Vagina (tissue), 2 donors: Measurements from ENCODE around the gene RPGR. TPM values are rescaled to one million over a fixed set of nuclear protein-coding genes. Genes with fewer than 3 reads are reported as not detected.

Experiments used
- DNase-seq, 2 donors: peaks; one replicate each; pipeline ENCODE4 v3.0.0-alpha.2; 2017; ENCODE audit errors: extremely low spot score in 2 of 2
- H3K27ac ChIP-seq: fragments of 200-600 bp; sonication (generic); one replicate; pipeline ENCODE4 v1.5.1; 2019
- H3K27me3 ChIP-seq: fragments of 200-600 bp; sonication (generic); one replicate; pipeline ENCODE4 v1.5.1; 2019
- H3K36me3 ChIP-seq, 2 donors: fragments of 200-600 bp; sonication (generic); one replicate each; pipeline ENCODE4 v1.5.1; 2017 to 2019
- H3K4me1 ChIP-seq: fragments of 200-600 bp; sonication (generic); one replicate; pipeline ENCODE4 v1.5.1; 2019
- H3K4me3 ChIP-seq, 2 donors: fragments of 200-600 bp; sonication (generic); 1 replicate in 1 of 2; 2 replicates in 1 of 2; pipeline ENCODE4 v1.5.1; 2016 to 2019
- H3K9me3 ChIP-seq: fragments of 200-600 bp; sonication (generic); one replicate; pipeline ENCODE4 v1.5.1; 2019
- CTCF ChIP-seq, 3 experiments: fragments of 450-650 bp in 2 of 3; fragments of 200-600 bp in 1 of 3; sonication (generic) in 1 of 3; IDR thresholded peaks; one replicate each; pipeline ENCODE4 v1.5.1; 2017 to 2019; ENCODE audit warnings: antibody characterized with exemption in 3 of 3, mild to moderate bottlenecking in 2 of 3, moderate library complexity in 2 of 3
- POLR2A ChIP-seq, 2 donors: fragments of 450-650 bp; IDR thresholded peaks; one replicate each; pipeline ENCODE4 v1.6.1; 2017; ENCODE audit warnings: antibody characterized with exemption in 2 of 2, mild to moderate bottlenecking in 2 of 2, moderate library complexity in 2 of 2
- POLR2AphosphoS5 ChIP-seq, 2 donors: sonication (generic); formaldehyde crosslinking; IDR thresholded peaks; one replicate each; pipeline ENCODE4 v1.9.0; 2017; ENCODE audit warnings: antibody characterized with exemption in 2 of 2, mild to moderate bottlenecking in 2 of 2, low read depth in 1 of 2; ENCODE audit not compliant: insufficient read depth in 1 of 2
- intact Hi-C: fragments of 100-400 bp; cut with DNase I; formaldehyde crosslinking; loops from one replicate; pipeline ENCODE4 v1.15.1; 2023
- total RNA-seq: library from RNA; depleted of rRNA; stranded (reverse); fragments of >200 nt; gene quantifications from one replicate; pipeline ENCODE4 v1.2.3, GENCODE V29; 2016

RPGR gene
- 15.0 TPM for total RNA-seq

- TF ChIP-seq POLR2AphosphoS5 (IDR thresholded peaks at IDR 0.05; ENCODE audit: insufficient read depth in 1 of 2, low read depth in 1 of 2) (peak; percentile 42 to 83), CTCF (IDR thresholded peaks at IDR 0.05) (peak; percentile 21 to 65 (median 41)), POLR2A (IDR thresholded peaks at IDR 0.05) (no peak)
- Histone ChIP-seq H3K36me3 (no peaks in the 10 kb centered on the region), H3K4me1 (no peaks in the 10 kb centered on the region), H3K27ac (peak within 1 kb of the TSS; percentile 62), H3K4me3 (peak within 1 kb of the TSS; percentile 50 to 54), H3K9me3 (no peaks in the 10 kb centered on the region), H3K27me3 (no peaks in the 10 kb centered on the region)
- intact Hi-C loops, result no loop called here
- peak in 1 of 2 donors; percentile 89 for DNase-seq
These were observed at the start of gene RPGR for GRCh38 chrX:38327007-38327774. TSS of gene RPGR (minus strand) at chrX:38327509. CDS start at chrX:38327367, 142 bp downstream.

GRCh38 chrX:38376747-38377146 is 49.4 kb upstream of the RPGR start:
- TF ChIP-seq POLR2AphosphoS5 (IDR thresholded peaks at IDR 0.05; ENCODE audit: insufficient read depth in 1 of 2, low read depth in 1 of 2) (no peak), POLR2A (IDR thresholded peaks at IDR 0.05) (no peak), CTCF (IDR thresholded peaks at IDR 0.05) (no peak)

GRCh38 chrX:38375891-38376290 is 48.6 kb upstream of the RPGR start:
- H3K4me1 ChIP-seq, result no peaks in the 10 kb centered on the region
- H3K9me3 ChIP-seq, result no peaks in the 10 kb centered on the region
- H3K27ac ChIP-seq, result no peak overlapping the region
- TF ChIP-seq POLR2A (IDR thresholded peaks at IDR 0.05), result no peak
- no peak for TF ChIP-seq CTCF (IDR thresholded peaks at IDR 0.05)
- no peak for TF ChIP-seq POLR2AphosphoS5 (IDR thresholded peaks at IDR 0.05; ENCODE audit: insufficient read depth in 1 of 2, low read depth in 1 of 2)
- no peaks in the 10 kb centered on the region for H3K36me3 ChIP-seq
- DNase-seq, result no peak
- H3K27me3 ChIP-seq, result no peaks in the 10 kb centered on the region
- intact Hi-C loops, result no loop called here
- H3K4me3 ChIP-seq, result no peak overlapping the region

More at GRCh38 chrX:38376747-38377146, 49.4 kb upstream of the RPGR start:
- H3K27me3 ChIP-seq, result no peaks in the 10 kb centered on the region
- no peak for DNase-seq
- intact Hi-C loops, result no loop called here
- no peak overlapping the region for H3K4me3 ChIP-seq
- H3K27ac ChIP-seq, result no peak overlapping the region
- H3K9me3 ChIP-seq, result no peaks in the 10 kb centered on the region
- no peaks in the 10 kb centered on the region for H3K4me1 ChIP-seq
- no peaks in the 10 kb centered on the region for H3K36me3 ChIP-seq

GRCh38 chrX:38374431-38374830 is 47.1 kb upstream of the RPGR start:
- intact Hi-C loops, result no loop called here
- no peak for TF ChIP-seq POLR2AphosphoS5 (IDR thresholded peaks at IDR 0.05; ENCODE audit: insufficient read depth in 1 of 2, low read depth in 1 of 2)
- TF ChIP-seq POLR2A (IDR thresholded peaks at IDR 0.05), result no peak
- TF ChIP-seq CTCF (IDR thresholded peaks at IDR 0.05), result no peak
- no peak overlapping the region for H3K4me3 ChIP-seq
- no peaks in the 10 kb centered on the region for H3K36me3 ChIP-seq
- H3K27ac ChIP-seq, result no peak overlapping the region
- no peak for DNase-seq
- H3K27me3 ChIP-seq, result no peaks in the 10 kb centered on the region
- no peaks in the 10 kb centered on the region for H3K9me3 ChIP-seq
- H3K4me1 ChIP-seq, result no peaks in the 10 kb centered on the region

GRCh38 chrX:38371641-38372040 is 44.3 kb upstream of the RPGR start:
- no peak for DNase-seq
- no peaks in the 10 kb centered on the region for H3K27me3 ChIP-seq
- H3K9me3 ChIP-seq, result no peaks in the 10 kb centered on the region
- no peaks in the 10 kb centered on the region for H3K4me1 ChIP-seq
- H3K27ac ChIP-seq, result no peak overlapping the region
- H3K36me3 ChIP-seq, result no peaks in the 10 kb centered on the region
- intact Hi-C loops, result no loop called here
- H3K4me3 ChIP-seq, result no peak overlapping the region
- no peak for TF ChIP-seq POLR2AphosphoS5 (IDR thresholded peaks at IDR 0.05; ENCODE audit: insufficient read depth in 1 of 2, low read depth in 1 of 2)
- TF ChIP-seq CTCF (IDR thresholded peaks at IDR 0.05), result no peak
- no peak for TF ChIP-seq POLR2A (IDR thresholded peaks at IDR 0.05)
